Endothelial cell of umbilical vein (primary cell): ENCODE results near the gene MS4A10. TPM values are rescaled to one million over a fixed set of nuclear protein-coding genes. Genes with fewer than 3 reads are reported as not detected.

Experiments used
- BruUV-seq: library from RNA; stranded (reverse); fragments of 400-500 nt; replicated peaks from 2 replicates; lab custom pipeline; 2021; lab: Mats Ljungman, UMichigan
- CTCF ChIA-PET: fragments of 300-600, 350-600 bp; sonication (Branson Sonifier 250); formaldehyde crosslinking; loops from one replicate; lab custom pipeline; 2021; ENCODE audit warnings: antibody characterized with exemption, inconsistent platforms; lab: Charles Lee
- POLR2A ChIA-PET: fragments of 300-600, 350-600 bp; sonication (Branson Sonifier 250); formaldehyde crosslinking; loops from one replicate; lab custom pipeline; 2021; ENCODE audit warnings: antibody characterized with exemption, inconsistent platforms; lab: Charles Lee
- DNase-seq: peaks from one replicate; pipeline ENCODE4 v3.0.0-alpha.2; 2011; ENCODE audit warnings: low read depth, low spot score
- FAIRE-seq: peaks from 2 replicates; lab custom pipeline; 2011; peaks lifted over from hg19 to GRCh38; lab: Jason Lieb, UNC
- H2AFZ ChIP-seq: 2 replicates; pipeline ENCODE4 v1.6.0; 2012; ENCODE audit warnings: low read depth, low read length, control low read depth, inconsistent platforms
- H3K27ac ChIP-seq: 2 replicates; pipeline ENCODE4 v1.5.1; 2011; ENCODE audit warnings: low read depth, mild to moderate bottlenecking, control low read depth, low read length, moderate library complexity; ENCODE audit not compliant: insufficient read depth
- H3K27me3 ChIP-seq, 2 experiments: 2 replicates each; pipeline versions ENCODE4 v1.6.0 to v1.6.1; 2011; ENCODE audit warnings: low read length in 2 of 2, mixed read lengths in 1 of 2; ENCODE audit not compliant: control insufficient read depth in 2 of 2, insufficient read depth in 2 of 2
- H3K36me3 ChIP-seq, 2 experiments: 2 replicates in 1 of 2; 3 replicates in 1 of 2; pipeline ENCODE4 v1.5.1; 2011; ENCODE audit warnings: low read length in 2 of 2, mild to moderate bottlenecking in 1 of 2, moderate library complexity in 1 of 2; ENCODE audit not compliant: control insufficient read depth in 2 of 2, insufficient read depth in 2 of 2; ENCODE audit errors: extremely low read depth in 1 of 2
- H3K4me1 ChIP-seq: 3 replicates; pipeline ENCODE4 v1.5.1; 2011; ENCODE audit warnings: mild to moderate bottlenecking, low read length; ENCODE audit not compliant: control insufficient read depth, insufficient read depth; ENCODE audit errors: extremely low read depth
- H3K4me2 ChIP-seq: 2 replicates; pipeline ENCODE4 v1.6.1; 2011; ENCODE audit warnings: low read length, control low read depth, mixed read lengths; ENCODE audit not compliant: insufficient read depth
- H3K4me3 ChIP-seq, 3 experiments: fragments of 200-600 bp in 1 of 3; sonication (generic), shearing (Covaris generic) in 1 of 3; replicated peaks in 1 of 3; 2 replicates each; pipeline ENCODE4 v1.5.1; 2011 to 2016; ENCODE audit warnings: control low read depth in 3 of 3, low read length in 3 of 3, mild to moderate bottlenecking in 2 of 3, inconsistent platforms in 1 of 3, low read depth in 1 of 3, moderate library complexity in 1 of 3; ENCODE audit not compliant: insufficient read depth in 1 of 3
- H3K79me2 ChIP-seq: 2 replicates; pipeline ENCODE4 v1.6.0; 2012; ENCODE audit warnings: low read length, inconsistent platforms; ENCODE audit not compliant: control insufficient read depth, insufficient read depth
- H3K9ac ChIP-seq: replicated peaks from 2 replicates; pipeline ENCODE3; 2011; ENCODE audit warnings: low read length, control low read depth; ENCODE audit not compliant: insufficient read depth; ENCODE audit errors: extremely low read depth
- H3K9me1 ChIP-seq: replicated peaks from 3 replicates; pipeline ENCODE4 v1.6.0; 2011; ENCODE audit warnings: mild to moderate bottlenecking, low read length; ENCODE audit not compliant: control insufficient read depth, insufficient read depth; ENCODE audit errors: extremely low read depth
- H3K9me3 ChIP-seq: replicated peaks from 2 replicates; pipeline ENCODE4 v1.5.1; 2012; ENCODE audit warnings: low read length, inconsistent platforms; ENCODE audit not compliant: control insufficient read depth, insufficient read depth
- H4K20me1 ChIP-seq: replicated peaks from 2 replicates; pipeline ENCODE3; 2011; ENCODE audit warnings: mild to moderate bottlenecking, low read length; ENCODE audit not compliant: control insufficient read depth, insufficient read depth; ENCODE audit errors: extremely low read depth
- EZH2 ChIP-seq: IDR thresholded peaks from 2 replicates; pipeline ENCODE4 v1.6.1; 2012; ENCODE audit warnings: borderline replicate concordance, low read depth, mild to moderate bottlenecking, moderate library complexity, low read length, inconsistent platforms; ENCODE audit not compliant: severe bottlenecking
- FOS ChIP-seq: IDR thresholded peaks from 2 replicates; pipeline ENCODE4 v1.6.1; 2011; ENCODE audit warnings: mild to moderate bottlenecking, low read length, moderate library complexity, borderline replicate concordance; ENCODE audit not compliant: insufficient read depth
- GATA2 ChIP-seq: IDR thresholded peaks from 2 replicates; pipeline ENCODE4 v1.7.0; 2011; ENCODE audit warnings: low read depth, mild to moderate bottlenecking, moderate library complexity, mixed read lengths, low read length; ENCODE audit not compliant: insufficient read length, insufficient read depth
- JUN ChIP-seq: IDR thresholded peaks from 2 replicates; pipeline ENCODE4 v1.6.1; 2011; ENCODE audit warnings: borderline replicate concordance, low read depth; ENCODE audit not compliant: insufficient read length, insufficient read depth
- MYC ChIP-seq: IDR thresholded peaks from one replicate; pipeline ENCODE4 v1.6.1; 2011; ENCODE audit warnings: mild to moderate bottlenecking, low read depth, low read length
- POLR2A ChIP-seq: IDR thresholded peaks from 2 replicates; pipeline ENCODE4 v1.6.1; 2012; ENCODE audit warnings: low read depth, mild to moderate bottlenecking, control low read depth, low read length
- POLR2AphosphoS5 ChIP-seq: IDR thresholded peaks from 2 replicates; pipeline ENCODE4 v1.6.1; 2012; ENCODE audit warnings: low read depth, mild to moderate bottlenecking, control low read depth, low read length, moderate library complexity; ENCODE audit not compliant: insufficient read depth
- dilution Hi-C: fragments of 300-500 bp; cut with MboI; formaldehyde crosslinking; loops from one replicate; pipeline ENCODE4 v1.15.0; 2019; ENCODE audit warnings: low sequenced_read_pairs; ENCODE audit not compliant: extremely low pct_ligation_motif_present
- intact Hi-C: fragments of 100-400 bp; cut with micrococcal nuclease; formaldehyde crosslinking; loops from one replicate; pipeline ENCODE4 v1.10.0; 2022
- polyA plus RNA-seq, 4 experiments: library from polyadenylated mRNA; depleted of rRNA in 3 of 4; stranded (reverse) in 3 of 4; unstranded in 1 of 4; fragments of >200 nt; gene quantifications; 2 replicates each; pipeline versions ENCODE4 v1.2.1 to v1.2.3, GENCODE V29; 2011 to 2012; ENCODE audit warnings: missing spikeins in 1 of 4
- total RNA-seq: library from RNA; stranded (reverse); gene quantifications from 2 replicates; pipeline ENCODE4 v1.2.3, GENCODE V29; 2021
- TF ChIP-seq, protein P1 (sequence below), 2 donors: IDR thresholded peaks; 1 replicate in 1 of 2; 2 replicates in 1 of 2; pipeline ENCODE4 v1.5.1; 2011; ENCODE audit warnings: low read length in 2 of 2, mild to moderate bottlenecking in 2 of 2, moderate library complexity in 2 of 2, control low read depth in 1 of 2, inconsistent platforms in 1 of 2, low read depth in 1 of 2; ENCODE audit not compliant: insufficient read depth in 1 of 2; ENCODE audit errors: extremely low read depth in 1 of 2
- TF ChIP-seq, protein P2 (sequence below): IDR thresholded peaks from 2 replicates; pipeline ENCODE4 v1.6.1; 2011; ENCODE audit not compliant: insufficient read depth, insufficient read length

MS4A10 gene
- total and polyA plus RNA-seq, 2 donors (not counting 3 experiments of a cell fraction or from before 2014, with no cell fraction given): not detected

DNA sequence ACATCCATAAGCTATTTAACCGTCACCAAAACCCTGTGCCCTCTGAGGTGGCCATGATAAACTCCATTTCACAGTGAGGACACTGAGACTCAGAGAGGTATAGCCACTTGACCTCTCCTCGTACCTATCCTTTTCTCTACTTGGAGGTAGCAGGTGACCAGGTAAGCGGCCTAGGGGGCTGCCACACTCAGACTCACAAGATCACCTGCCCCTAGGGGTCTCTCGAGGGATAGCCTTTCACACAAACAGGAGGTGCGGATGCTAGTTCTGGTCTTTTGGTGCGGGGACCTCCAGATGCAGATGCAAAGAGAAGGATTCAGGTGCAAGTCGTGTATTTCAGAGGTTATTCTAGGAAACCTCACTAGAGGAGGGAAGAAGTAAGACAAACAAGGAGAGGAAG lies 46.0 kb upstream of the MS4A10 start:
- Histone ChIP-seq H3K79me2 (no peaks in the 10 kb centered on the region), H3K4me1 (no peaks in the 10 kb centered on the region), H3K9ac (no peak overlapping the region), H2AFZ (no peak overlapping the region), H3K4me3 (no peak overlapping the region), H3K36me3 (no peaks in the 10 kb centered on the region), H4K20me1 (no peaks in the 10 kb centered on the region), H3K9me3 (no peaks in the 10 kb centered on the region), H3K27ac (no peak overlapping the region), H3K9me1 (no peaks in the 10 kb centered on the region), H3K4me2 (no peak overlapping the region), H3K27me3 (no peaks in the 10 kb centered on the region)
- ChIA-PET POLR2A (no interaction called here), CTCF (no interaction called here)
- intact Hi-C loops (no loop called here), dilution Hi-C loops (no loop called here)
- FAIRE-seq: no peak
- TF ChIP-seq JUN (no peak), POLR2AphosphoS5 (no peak)
- TF ChIP-seq, protein P1, sequence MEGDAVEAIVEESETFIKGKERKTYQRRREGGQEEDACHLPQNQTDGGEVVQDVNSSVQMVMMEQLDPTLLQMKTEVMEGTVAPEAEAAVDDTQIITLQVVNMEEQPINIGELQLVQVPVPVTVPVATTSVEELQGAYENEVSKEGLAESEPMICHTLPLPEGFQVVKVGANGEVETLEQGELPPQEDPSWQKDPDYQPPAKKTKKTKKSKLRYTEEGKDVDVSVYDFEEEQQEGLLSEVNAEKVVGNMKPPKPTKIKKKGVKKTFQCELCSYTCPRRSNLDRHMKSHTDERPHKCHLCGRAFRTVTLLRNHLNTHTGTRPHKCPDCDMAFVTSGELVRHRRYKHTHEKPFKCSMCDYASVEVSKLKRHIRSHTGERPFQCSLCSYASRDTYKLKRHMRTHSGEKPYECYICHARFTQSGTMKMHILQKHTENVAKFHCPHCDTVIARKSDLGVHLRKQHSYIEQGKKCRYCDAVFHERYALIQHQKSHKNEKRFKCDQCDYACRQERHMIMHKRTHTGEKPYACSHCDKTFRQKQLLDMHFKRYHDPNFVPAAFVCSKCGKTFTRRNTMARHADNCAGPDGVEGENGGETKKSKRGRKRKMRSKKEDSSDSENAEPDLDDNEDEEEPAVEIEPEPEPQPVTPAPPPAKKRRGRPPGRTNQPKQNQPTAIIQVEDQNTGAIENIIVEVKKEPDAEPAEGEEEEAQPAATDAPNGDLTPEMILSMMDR (IDR thresholded peaks at IDR 0.05; ENCODE audit: extremely low read depth in 1 of 2, insufficient read depth in 1 of 2, low read depth in 1 of 2, low read length in 2 of 2): no peak
- BruUV-seq: no TSS peak
- no peak for DNase-seq

DNA sequence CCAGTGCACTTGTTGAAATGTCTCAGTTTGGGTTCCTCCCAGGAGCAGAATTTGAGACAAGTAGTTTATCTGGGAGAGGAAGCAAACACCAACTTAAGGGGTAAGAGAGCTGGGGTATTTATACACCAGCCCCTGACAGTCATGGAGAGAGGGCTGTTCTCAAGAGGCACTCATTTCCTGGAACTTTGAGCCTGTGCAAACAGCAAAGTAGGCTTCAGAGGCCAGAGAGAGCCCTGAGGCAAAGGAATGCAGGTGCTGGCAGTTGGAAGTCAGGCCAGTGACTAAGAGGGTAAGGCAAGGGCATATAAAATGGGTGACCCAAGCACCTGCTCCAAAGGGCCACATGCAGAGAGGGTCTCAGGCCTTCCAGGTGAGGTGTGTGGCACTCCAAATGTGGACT lies 44.6 kb upstream of the MS4A10 start:
- peaks cover 0 to 4% of the 10 kb centered on the region in 2 experiments for H3K27me3 ChIP-seq
- POLR2A ChIA-PET: no interaction called here
- no peak overlapping the region for H3K27ac ChIP-seq
- H4K20me1 ChIP-seq: no peaks in the 10 kb centered on the region
- H3K79me2 ChIP-seq: no peaks in the 10 kb centered on the region
- no peak overlapping the region for H3K4me2 ChIP-seq
- no peak overlapping the region for H2AFZ ChIP-seq
- intact Hi-C loops (no loop called here), dilution Hi-C loops (no loop called here)
- DNase-seq (no peak), FAIRE-seq (no peak)
- H3K9me3 ChIP-seq: no peaks in the 10 kb centered on the region
- H3K9ac ChIP-seq: no peak overlapping the region
- H3K9me1 ChIP-seq: no peaks in the 10 kb centered on the region
- no TSS peak for BruUV-seq
- TF ChIP-seq, protein P2, sequence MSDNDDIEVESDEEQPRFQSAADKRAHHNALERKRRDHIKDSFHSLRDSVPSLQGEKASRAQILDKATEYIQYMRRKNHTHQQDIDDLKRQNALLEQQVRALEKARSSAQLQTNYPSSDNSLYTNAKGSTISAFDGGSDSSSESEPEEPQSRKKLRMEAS: no peak
- TF ChIP-seq FOS: no peak
- no peak for TF ChIP-seq JUN
- TF ChIP-seq, protein P1 (IDR thresholded peaks at IDR 0.05; ENCODE audit: extremely low read depth in 1 of 2, insufficient read depth in 1 of 2, low read depth in 1 of 2, low read length in 2 of 2): no peak
- TF ChIP-seq EZH2: no peak
- TF ChIP-seq GATA2: no peak
- no peak for TF ChIP-seq POLR2AphosphoS5
- no peak for TF ChIP-seq POLR2A
- TF ChIP-seq MYC: no peak
- CTCF ChIA-PET: no interaction called here
- H3K4me3 ChIP-seq: no peak overlapping the region
- no peaks in the 10 kb centered on the region for H3K36me3 ChIP-seq
- no peaks in the 10 kb centered on the region for H3K4me1 ChIP-seq
